NAMALWA (cell line): ENCODE measurements around the gene PLEKHA6.
"Not testable (repeated sequence)": the region's sequence is repeated elsewhere in the genome, so short reads cannot be mapped to it uniquely, and the experiment has no call there.

ENCODE experiments used
- DNase-seq: peaks from one replicate; pipeline ENCODE4 v3.0.0-alpha.2; 2015; ENCODE audit warnings: low spot score

The PLEKHA6 gene

DNA sequence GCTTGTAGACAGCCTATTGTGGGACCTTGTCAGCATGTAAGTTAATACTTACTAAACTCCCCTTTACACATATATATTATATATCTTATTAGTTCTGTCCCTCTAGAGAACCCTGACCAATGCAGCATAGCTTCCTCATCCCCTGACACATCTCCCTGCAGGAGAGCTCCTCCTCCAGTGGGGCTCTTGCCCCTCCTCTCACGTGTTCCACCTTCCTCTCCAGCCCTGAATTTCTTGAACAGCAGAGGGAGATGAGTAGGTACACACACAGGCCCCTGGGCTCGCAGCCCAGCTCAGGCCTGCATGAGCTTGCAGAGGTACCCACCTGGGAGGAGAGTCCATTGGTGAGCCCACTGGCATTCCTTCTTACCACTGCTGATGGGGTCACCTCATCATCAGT is 118.7 kb downstream of the PLEKHA6 start:
- DNase-seq = peak; percentile 27

DNA sequence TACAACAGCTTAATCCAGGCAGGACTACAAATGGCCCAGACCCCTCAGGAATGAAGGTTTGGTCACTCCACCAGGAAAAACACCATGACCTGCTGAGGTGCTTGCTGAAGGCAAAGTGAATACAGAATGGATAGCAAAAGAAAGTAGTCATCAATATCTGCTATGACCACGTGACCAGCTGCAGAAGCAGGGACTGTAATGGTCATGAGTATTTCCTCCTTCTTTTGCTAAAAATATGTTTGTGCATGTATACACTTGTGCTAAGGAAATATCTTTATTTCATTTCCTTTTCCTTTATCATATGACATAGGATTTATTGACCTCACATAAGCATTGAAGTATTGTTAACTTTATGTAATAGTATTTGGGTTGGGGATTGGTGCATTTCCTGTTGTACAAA is 119.5 kb downstream of the PLEKHA6 start:
- DNase-seq = no peak

DNA sequence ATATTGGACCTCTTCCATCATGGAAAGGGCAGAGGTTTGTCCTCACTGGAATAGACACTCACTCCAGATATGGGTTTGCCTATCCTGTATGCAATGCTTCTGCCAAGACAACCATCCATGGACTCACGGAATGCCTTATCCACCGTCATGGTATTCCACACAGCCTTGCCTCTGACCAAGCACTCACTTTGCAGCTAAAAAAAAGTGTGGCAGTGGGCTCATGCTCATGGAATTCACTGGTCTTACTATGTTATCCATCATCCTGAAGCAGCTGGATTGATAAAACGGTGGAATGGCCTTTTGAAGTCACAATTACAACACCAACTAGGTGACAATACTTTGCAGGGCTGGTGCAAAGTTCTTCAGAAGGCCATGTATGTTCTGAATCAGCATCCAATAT is 120.3 kb downstream of the PLEKHA6 start:
- DNase-seq = not testable (repeated sequence)

DNA sequence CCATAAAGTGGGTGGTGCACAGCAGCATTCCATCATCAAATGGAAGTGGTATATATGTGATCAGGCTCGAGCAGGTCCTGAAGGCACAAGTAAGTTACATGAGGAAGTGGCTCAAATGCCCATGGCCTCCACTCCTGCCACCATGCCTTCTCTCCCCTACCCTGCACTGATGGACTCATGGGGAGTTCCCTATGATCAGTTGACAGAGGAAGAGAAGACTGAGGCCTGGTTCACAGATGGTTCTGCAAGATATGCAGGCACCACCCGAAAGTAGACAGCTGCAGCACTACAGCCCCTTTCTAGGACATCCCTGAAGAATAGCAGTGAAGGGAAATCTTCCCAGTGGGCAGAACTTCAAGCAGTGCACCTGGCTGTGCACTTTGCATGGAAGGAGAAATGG is 121.2 kb downstream of the PLEKHA6 start:
- DNase-seq = not testable (repeated sequence)

DNA sequence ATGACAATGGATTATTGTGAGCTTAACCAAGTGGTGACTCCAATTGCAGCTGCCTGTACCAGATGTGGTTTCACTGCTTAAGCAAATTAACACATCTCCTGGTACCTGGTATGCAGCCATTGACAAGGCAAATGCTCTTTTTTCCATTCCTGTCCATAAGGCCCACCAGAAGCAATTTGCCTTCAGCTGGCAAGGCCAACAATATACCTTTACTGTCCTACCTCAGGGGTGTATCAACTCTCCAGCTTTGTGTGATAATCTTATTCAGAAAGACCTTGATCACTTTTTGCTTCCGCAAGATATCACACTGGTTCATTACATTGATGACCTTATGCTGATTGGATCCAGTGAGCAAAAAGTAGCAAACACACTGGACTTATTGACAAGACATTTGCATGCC is 122.2 kb downstream of the PLEKHA6 start:
- not testable (repeated sequence) for DNase-seq

DNA sequence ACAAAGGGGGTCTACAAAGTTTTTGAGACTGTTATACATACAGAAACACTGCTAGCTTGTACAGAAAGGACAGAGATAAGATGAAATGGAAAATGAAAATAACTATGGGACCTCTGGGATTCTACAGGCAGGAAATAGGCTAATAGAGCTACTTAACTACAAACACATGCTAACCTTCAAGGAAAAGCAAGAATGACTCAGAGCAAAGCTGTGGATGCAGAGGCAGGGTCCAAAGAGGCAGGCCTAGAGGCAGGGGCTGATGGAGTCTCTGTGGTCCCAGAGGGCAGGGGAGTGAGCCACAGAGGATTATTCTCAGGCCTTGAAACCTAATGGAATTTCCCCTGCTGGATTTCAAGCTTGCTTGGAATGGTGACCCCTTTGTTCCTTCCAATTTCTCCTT is 127.2 kb downstream of the PLEKHA6 start:
- DNase-seq = no peak

DNA sequence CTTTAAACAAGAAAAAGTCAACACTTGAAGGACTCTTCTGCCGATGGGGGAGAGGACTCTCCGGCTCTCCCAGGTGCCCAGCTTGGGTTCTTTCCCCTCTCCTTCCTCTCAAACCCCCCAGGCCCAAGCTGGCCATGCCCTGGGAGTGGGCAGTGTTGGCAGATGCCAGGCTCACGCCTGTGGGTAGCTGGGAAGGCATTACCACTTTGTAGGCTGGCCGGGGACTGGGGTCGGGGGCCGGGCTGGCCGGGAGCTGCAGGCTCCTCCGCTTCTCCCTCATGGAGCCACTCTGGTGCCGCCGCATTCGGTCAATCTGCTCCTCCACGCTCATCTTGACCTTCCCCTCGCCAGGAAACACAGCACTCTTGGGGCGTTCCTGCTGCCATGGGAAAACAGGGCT is 129.5 kb downstream of the PLEKHA6 start:
- DNase-seq = no peak

DNA sequence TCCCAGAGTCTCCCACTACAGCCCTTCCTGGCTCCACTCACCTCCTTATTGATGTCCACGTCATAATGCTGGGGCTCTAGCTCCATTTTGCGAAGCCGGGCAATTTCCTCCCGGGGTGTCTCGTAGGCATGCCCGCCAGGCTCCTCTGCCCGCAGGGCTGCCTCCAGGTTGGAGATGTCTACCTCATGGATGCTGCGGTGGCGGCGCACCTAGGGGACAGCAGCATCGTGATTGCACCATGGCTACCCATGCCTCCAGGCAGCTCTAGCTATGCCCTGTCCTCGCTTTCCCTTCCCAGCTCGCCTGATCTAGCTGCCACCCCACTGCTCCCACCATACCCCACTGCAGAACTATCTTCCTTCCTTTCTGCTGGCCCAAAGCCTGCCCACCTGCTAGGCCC is 130.8 kb downstream of the PLEKHA6 start:
- no peak for DNase-seq

DNA sequence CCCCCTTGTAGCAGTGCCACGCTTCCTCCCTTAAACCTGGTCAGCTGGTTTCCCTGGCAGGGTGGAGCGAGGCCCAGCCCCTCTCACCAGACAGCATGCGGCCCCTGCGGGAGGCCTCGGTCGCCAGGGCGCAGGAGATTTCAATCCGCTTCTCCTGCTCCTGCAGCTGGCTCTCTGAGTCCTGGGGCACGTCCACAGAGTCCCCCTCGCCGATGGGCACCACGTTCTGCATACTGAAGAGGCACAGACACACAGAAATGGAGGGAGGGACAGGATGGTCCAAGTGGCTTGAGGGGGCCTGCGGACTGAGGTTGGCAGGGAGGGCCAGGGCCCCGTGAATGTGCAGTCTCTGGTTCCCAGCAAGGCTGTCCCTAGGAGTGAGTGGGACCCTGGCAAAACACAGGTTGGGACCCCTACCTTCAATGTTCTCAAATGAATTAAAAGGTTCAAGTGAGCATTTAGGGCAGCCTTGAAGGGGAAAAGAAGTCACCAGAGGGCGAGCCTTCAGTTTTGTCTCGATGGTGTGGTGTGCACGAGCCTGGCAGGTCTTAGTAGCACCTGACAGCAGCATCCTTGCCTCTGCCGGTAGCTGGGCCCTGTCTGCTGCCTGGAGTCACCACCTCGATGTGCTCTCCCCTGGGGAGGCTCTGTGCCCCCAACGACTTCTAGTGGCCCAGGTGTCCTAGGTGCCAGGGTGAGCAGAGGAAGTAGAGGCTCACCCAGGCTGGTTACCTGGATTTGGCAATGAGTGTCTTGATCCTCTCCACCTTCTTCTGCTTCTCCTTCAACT is 131.5 kb downstream of the PLEKHA6 start:
- no peak for DNase-seq

DNA sequence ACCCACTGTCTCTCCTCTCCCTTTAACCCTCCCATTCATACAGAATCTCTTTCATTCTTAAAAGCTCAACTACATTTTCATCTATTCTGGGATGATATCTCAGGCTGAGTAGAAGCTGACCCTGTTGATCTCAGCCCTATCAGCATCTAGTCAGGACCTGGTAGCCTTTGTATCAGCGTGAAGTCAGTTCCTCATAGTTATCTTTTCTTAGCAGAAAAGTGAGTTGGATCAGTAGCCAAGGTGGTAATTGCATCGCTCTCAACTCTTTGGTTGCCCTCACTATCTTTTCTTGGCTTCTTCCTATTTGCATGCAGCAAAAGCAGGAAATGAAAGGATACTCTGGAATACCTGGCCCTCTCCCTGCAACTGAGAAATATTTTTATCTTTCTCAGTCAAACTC is 132.4 kb downstream of the PLEKHA6 start:
- no peak for DNase-seq

DNA sequence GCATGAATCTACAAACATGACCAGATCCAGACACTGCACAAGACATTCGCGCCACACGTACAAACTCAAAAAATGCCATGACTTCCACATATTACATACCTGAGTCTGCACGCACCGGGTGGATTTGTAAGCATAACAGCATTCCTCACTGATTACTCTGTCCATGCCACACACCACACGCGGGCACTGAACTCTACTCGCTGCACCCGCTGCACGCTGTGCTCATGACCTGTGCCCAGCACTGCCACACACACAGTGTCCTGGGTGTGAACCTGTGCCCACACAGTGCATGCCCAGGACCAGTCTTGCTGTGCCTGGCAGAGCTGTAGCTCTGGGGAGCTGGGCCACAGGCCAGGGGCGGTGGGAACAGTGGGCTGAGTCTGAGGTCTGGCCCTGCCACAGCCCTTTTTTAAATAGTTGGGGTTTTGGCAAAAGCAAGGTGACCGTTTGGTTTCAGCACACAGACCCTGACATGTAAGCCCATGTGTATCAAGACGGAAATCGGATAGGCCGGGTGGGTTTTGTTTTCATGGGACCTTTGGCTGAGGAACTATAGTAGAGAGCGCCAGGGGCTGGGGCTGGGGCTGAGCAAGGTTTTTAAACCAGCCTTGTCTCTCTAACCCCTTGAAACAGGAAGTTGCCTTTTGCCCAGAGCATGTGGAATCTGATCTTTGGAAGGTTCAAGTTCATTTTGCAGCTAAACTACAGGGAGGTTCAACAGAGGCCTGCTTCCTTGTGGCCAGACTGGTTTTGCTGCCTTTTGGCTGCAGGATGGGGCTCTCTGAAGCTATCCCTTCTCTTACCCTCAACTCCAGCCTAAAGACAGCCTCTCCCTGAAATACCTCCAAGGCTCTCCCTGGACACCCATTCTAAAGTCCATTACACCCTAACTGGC is 133.6 kb downstream of the PLEKHA6 start:
- no peak for DNase-seq

DNA sequence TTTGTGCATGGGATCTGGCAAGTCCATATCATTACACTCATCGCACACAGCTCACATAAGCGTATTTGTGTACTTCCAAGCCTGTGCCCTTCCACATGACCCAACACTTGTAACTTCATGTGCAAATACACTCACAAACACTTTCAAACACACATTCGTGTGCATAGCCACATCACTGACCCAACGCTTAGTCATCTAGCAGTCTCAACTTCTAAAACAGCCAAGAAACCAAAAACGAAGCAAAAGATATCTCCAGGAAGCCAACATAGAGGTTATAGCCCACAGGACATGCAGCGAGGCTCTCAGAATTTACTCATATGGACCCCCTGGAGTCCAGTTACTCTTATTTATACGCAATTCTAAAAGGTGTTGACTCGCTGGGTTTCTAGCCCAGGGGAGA is 135.1 kb downstream of the PLEKHA6 start:
- DNase-seq = no peak

DNA sequence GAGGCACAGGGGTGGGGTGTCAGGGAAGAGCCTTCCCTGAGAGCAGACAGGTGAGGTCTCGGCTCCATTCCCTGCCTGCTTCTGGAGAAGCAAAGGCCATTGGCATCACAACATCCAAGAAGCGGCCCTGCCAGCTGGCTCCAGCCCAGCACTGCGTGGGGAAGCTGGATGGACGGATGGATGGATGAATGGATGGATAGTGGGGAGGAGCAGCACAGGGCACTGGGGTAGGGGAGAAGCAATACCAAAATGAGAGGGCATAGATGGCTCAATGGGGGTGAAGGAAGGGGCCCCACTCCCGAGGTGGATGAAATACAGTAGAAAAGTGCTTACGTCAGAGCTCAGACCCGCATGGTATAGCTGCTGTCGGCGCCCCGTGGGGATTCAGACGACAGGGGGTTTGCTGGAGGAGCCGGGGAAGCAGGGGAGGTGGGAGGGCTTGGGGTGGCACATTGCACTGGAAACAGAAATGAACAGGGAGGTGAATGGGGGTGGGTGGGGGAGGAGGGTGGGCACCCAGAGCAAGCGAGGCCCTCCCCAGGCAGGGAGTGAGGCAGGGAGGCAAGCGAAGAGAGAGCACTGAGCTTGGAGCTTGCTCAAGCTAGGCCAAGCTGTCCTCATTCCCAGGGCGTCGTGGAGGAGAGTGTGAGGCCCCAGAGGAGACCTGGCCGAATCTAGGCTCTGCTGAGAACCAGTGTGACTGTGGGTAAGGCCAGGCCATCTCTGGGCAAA is 136.4 kb downstream of the PLEKHA6 start:
- DNase-seq = no peak

DNA sequence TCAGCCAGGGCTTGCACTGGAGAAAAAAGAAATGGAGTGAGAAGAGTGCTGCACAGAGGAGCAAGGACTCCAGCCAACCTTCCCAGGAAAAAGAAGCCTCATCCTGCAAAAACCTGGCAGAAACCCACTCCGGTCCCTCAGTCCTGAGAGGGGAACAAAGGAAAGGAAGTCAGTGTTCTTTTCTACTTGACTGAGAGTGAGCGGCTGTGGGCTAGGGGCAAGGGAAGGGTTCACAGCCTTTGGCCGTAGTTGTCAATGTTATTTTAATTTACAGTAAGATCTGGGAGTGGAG is 137.0 kb downstream of the PLEKHA6 start:
- no peak for DNase-seq

DNA sequence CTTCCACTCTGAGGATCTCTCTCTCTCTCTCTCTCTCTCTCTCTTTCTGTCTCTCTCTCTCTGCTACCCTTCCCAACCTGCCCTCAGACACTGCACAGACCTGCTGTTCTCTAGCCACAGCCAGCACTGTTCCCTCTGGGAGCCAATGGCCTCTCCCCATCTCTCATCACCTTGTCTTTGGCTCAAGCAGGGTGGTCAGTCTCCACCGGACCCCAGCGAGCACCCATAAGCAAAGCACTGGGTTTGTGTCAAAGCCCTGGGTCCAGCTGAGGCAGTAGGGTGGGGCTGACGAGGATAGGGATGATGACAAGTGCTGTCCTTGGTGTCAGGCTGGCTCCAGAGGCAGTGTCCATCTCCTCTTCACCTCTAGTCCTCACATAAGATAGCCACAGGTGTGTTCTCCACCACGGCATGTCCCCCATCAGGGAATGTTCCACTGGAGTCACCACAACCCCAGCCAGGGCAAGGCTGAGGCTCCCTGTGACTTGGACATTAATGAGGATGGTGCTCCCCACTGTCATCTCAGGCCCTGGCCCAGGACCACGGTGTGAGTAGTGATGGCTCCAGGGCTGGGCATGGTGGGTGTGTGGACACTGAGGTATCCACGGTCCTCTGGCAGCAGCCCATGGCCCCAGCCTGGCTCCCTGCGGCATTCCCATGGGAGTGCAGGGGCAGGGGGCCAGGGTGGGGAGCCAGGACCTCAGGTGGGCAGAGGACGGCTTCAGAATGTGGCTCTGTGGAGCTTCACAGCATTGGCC is 137.5 kb downstream of the PLEKHA6 start:
- no peak for DNase-seq

DNA sequence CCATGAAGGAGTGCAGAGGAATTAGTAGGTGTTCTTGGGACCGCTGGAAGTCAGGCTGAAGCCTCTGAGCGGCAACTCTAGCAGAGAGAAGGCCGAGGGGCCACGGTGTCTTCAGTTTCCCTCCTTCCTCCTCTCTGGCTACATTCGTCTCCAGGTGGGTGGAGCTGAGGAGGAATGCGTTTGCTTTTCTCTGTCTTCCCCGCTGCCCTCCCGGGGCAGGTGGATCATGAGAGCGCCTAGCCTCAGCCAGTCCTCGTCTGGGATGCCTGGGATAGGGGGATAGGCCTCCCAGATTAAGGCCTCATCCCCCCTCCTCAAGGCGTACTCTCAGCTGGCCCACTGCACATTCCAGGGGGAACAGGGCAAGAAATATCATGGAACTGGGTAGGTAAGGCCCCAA is 138.5 kb downstream of the PLEKHA6 start:
- no peak for DNase-seq

DNA sequence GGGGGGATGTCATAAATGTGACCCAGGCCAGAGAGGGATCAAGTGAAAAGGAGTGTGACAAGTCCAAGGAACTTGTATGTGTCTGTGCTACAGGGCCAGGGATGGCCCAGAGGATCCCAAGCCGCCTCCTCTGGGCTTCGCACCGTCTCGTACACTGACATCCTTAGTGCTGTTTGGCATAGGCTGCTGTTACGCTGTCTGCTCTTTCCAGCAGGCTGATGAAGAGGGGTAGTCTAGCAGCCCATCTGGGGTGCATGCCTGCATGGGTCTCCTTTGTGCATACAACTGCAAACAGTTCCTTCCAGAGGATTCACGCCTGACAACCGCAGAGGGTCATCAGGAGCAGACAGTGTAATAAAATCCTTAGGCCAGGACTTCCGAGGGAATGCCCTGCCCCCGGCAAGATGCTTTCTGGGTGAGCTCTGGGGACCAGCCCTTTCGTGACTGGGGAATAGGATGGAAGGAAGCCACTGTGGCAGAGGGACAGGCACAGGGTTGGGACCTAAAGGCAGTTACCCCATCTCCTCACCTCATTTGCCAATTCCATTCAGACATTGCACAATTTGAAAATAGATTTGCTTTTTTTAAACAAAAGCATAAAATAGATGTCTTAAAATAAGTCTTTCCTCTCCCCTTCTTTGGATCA is 139.6 kb downstream of the PLEKHA6 start:
- DNase-seq = no peak

DNA sequence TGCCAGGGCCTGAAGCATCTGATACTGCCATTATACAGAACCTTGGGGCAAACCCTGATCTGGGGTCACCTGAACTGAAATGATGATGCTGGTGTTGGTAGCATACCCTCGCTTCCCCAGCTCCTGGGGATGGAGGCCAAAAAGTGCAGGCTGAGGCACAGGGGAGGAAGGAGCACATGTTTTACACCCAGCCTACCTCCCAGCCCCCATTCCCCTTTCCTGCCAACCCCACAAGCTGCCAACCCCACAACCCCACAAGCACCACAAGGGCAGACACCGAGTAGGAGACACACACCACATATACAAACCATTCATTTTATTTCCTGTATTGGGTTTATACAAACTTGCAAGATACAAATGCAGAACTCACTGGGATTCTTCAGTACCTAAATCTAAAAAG is 141.2 kb downstream of the PLEKHA6 start:
- no peak for DNase-seq

DNA sequence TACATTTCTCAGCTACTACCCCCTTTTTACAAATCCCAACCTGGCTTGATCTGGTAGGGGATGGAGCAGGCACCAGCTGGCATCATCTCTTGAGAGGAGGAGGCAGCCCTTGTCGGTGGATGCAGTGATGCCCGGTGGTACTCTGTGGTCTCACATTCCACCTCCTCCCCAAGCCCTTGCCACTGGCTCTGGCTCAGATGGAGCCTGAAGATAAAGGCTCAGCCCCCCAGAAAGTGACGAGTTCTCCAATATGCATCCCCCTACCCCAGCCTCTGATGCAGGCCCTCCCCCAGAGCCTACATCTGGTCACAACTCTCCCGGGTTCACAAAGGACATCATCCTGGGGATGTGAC is 142.1 kb downstream of the PLEKHA6 start:
- no peak for DNase-seq

DNA sequence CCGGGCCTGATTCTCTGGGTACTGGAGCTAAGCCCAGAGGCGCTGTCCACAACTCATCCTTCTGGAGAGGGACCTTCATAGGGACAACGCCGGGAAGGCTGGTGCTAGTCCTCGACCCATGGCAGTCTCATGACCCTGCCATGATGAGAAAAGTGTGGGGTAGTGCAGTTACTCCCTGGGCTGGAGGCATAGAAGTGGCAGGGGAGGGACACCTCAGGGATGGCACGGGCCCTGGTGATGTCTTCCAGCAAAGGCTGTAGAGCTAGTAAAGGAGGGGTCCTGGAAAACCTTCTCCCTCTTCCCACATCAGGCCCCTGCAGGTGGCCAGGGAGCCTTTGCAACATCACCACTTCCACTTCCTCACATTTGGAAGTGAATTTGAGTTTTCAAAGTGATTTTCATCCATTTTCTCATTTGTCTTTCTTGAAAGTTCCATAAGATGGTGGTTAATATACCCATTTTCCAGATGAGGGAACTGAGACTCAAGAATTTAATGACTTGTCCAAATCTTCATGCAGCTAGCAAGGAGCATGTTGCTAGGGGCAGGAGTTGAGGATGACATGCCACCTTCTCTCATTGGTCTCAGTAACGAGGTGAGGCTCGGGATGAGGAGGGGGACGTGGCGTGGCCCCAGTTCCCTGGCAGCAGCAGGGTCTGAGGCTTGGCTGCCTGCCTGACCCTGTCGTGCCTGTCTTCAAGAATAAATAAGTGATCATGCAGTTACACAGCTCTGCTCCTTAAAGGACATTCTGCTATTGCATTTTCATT is 142.7 kb downstream of the PLEKHA6 start:
- DNase-seq = no peak

DNA sequence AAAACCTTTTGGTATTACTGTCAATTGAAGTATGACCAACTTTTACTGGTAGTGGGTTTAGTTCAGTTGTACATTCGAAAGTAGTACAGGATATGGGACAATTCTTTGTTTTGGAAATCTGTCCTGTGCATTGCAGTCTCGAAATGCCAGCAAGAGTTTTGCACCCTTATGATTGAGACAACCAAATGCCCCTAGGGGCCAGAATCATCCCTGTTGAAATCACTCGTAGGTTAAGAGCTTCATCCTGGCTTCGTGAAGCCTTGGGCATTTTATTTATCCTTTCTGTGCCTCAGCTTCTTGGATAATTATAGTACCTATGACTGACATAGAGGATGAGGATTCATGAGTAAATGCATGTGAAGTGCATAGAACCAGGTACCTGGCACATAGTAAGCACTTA is 143.5 kb downstream of the PLEKHA6 start:
- DNase-seq = no peak
